Fibroblast of the aortic adventitia (primary cell): ENCODE results near the gene DSP. TPM values are rescaled to one million over a fixed set of nuclear protein-coding genes. Genes with fewer than 3 reads are reported as not detected.
A peak's percentile ranks its signal among the peaks of the same experiment; 100 is the strongest.

Experiments
- DNase-seq: peaks from one replicate; pipeline ENCODE4 v3.0.0-alpha.2; 2010; ENCODE audit warnings: low read depth
- H3K4me3 ChIP-seq: 2 replicates; pipeline ENCODE4 v1.5.1; 2011; ENCODE audit warnings: low read depth, mild to moderate bottlenecking, control low read depth, low read length, moderate library complexity
- CTCF ChIP-seq: IDR thresholded peaks from 2 replicates; pipeline ENCODE4 v1.5.1; 2011; ENCODE audit warnings: mild to moderate bottlenecking, low read length, control low read depth, inconsistent platforms; ENCODE audit not compliant: insufficient read depth
- total RNA-seq: library from RNA; depleted of rRNA; stranded (reverse); fragments of >200 nt; gene quantifications from 2 replicates; pipeline ENCODE4 v1.2.3, GENCODE V29; 2012; ENCODE audit warnings: low replicate concordance

Gene DSP
- 4.2 and 4.3 TPM in 2 replicates for total RNA-seq

- TF ChIP-seq CTCF = no peak
- no peak for DNase-seq
- H3K4me3 ChIP-seq = peak within 1 kb of the TSS; percentile 65
Observed at GRCh38 chr6:7541175-7542064, at the start of gene DSP. Gene DSP, plus strand, starts transcription at chr6:7541671. Its CDS starts 245 bp downstream, at chr6:7541916.

GRCh38 chr6:7493866-7494265 is 47.6 kb upstream of the DSP start:
- TF ChIP-seq CTCF = no peak
- H3K4me3 ChIP-seq = no peak overlapping the region
- DNase-seq = no peak

GRCh38 chr6:7494638-7495037 is 46.8 kb upstream of the DSP start:
- DNase-seq = no peak
- TF ChIP-seq CTCF = no peak
- no peak overlapping the region for H3K4me3 ChIP-seq

GRCh38 chr6:7496266-7496875 is 45.1 kb upstream of the DSP start:
- no peak for DNase-seq
- TF ChIP-seq CTCF = no peak
- H3K4me3 ChIP-seq = no peak overlapping the region

GRCh38 chr6:7500752-7501282 is 40.7 kb upstream of the DSP start:
- TF ChIP-seq CTCF = no peak
- H3K4me3 ChIP-seq = no peak overlapping the region
- DNase-seq = no peak

GRCh38 chr6:7502743-7503142 is 38.7 kb upstream of the DSP start:
- DNase-seq = no peak
- TF ChIP-seq CTCF = no peak
- H3K4me3 ChIP-seq = no peak overlapping the region
